NCI-H345 treated with DMSO at 0.1 percent for 48 hours (cell line): ENCODE results near the gene TAF1A.

Source experiments
- DNase-seq: peaks from one replicate; lab custom pipeline; 2025; ENCODE audit not compliant: unreplicated experiment; lab: John Stamatoyannopoulos, UW

TAF1A gene

DNA sequence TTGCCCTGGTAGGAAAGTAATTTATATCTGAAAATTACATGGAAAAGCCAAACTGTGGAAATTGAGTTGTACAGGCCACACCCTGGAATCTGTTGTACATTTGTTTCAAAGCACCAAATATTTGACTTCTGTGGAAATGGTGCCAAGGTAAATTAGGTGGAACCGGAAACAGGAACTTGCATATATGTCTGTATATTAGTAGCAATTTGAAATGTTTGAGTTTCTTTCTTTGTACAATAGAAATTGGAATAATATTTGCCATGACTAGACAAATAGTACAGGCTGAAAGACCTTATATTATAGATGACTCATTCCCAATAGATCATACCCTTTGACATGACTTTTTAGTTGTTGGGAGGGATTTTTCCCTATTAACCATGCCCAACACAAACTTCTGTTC is 10.5 kb upstream of the TAF1A start:
- DNase-seq = no peak

DNA sequence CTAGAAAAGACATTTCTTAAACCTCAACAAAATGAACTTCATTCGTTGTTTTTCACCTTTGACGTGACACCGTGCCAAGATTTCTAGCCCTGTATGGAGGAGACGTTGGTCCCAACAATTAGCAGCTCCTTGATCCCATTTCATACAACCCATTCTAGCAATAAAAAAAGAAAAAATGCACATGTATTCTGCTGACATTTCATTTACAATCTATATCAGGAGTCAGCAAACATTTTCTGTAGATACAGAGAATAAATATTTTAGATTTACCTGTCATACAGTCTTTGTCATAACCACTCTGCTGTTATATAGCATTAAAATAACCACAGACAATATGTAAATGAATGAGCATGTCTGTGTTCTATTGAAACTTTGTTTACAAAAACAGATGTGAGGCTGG is 7.0 kb upstream of the TAF1A start:
- DNase-seq = no peak

DNA sequence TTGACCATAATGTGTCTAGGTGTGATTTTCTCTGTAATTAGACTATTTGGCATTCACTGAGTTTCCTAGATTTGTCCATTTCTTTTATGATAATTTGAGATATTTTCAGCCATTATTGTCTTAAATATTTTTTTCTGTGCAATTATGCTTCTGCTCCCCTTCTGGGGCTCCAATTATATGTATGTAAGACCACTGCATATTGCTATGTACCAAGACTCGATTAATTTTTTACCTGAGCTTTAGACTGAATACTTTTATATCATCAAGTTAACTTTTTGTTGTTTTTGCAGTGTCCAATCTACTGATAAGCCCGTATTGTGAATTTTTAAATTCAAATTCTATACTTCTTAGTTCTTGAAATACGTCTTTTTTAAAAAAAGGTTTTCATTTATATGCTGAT is 5.1 kb upstream of the TAF1A start:
- DNase-seq = no peak

DNA sequence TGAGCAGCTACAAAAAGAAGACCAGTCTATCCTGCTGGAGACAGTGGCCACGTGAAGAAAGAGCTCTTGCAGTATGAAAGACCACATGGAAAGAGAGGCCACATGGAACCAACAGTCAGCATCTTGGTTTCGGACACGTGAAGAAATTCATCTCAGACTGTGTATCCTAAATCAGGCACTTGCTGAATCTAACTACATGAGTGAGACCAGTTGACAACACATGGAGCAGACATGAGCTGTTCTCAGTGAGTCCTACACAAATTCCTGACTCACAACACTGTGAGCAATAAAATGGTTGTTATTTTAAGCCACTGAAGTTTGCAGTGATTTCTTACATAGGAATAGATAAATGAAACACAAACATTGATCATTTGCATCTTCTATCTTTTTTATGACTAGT is 2.4 kb upstream of the TAF1A start:
- DNase-seq = no peak

DNA sequence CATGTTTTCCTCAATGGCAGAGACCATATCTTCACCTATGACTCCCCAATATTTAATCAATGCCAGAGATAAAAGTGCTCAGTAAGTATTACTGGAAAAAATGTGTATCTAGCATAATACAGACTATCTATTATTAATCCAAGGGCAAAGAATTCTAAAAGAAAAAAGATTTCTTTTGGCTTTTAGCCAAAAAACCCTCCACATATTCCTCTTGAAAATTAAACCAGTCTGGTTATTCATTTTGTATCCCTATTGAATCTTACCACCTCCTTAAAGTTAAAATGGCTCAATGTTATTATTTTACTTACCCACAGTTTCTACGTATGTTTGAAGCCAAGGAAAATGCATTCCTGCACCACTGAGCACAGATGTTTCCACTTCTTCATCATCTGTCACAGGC is 1.6 kb downstream of the TAF1A start:
- no peak for DNase-seq

DNA sequence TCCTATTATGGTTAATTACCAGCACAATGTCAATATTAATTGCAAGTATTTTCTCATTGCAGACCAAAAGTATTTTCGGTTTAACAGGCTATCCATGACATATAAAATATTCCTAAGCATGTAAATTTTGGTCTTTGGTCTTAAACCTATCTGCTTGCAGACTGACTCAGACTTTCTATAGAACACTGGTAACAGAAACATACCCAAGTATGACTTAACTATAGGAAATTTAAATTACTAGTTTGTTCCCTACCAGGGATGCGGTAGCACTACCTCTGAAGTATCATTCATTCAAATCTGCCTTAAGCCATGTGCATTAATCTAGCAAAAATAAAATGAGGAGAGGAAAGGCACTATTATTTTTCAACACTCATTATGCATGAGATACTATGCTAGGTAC is 2.9 kb downstream of the TAF1A start:
- DNase-seq = no peak

DNA sequence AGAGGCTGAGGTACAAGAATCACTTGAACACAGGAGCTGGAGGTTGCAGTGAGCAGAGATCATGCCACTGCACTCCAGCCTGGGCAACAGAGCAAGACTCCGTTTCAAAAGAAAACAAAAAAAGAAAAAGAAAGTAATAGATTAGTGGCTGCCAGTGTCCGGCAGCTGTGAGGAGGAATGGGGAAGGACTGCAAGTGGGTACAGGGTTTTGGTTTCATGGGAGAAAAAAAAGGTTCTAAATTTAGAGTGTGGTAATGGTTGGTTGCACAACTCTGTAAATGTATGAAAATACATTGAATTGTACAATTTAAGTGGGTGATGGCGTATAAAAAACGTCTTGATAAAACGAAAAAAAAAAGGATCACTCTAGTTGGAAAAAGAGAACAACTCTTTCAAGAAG is 6.7 kb downstream of the TAF1A start:
- DNase-seq = no peak

DNA sequence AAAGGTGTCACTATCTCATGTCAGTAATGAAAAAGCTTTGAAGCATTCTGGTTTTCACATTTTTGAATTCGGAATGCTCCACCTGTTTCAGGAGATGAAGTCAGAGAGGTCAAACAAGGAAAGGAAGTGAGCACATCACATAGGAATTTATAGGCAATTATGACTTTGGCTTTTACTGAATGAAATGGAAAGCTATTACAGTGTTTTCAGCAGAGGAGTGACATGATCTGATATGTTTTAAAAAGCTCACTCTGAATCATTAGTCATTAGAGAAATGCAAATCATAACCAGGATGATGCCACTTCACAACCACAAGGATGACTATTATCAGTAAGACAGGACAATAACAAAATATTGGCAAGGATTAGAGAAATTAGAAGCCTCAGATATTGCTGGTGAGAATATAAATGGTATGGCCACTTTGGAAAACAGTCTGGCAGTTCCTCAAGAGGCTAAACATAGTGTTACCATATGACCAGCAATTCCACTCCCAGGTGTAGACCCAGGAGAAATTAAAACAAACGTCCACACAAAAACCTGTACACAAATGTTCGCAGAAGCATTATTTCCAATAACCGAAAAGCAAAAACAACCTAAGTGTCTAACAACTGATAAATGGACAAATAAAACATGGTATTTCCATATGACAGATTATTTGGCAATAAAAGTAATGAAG is 7.5 kb downstream of the TAF1A start:
- no peak for DNase-seq

DNA sequence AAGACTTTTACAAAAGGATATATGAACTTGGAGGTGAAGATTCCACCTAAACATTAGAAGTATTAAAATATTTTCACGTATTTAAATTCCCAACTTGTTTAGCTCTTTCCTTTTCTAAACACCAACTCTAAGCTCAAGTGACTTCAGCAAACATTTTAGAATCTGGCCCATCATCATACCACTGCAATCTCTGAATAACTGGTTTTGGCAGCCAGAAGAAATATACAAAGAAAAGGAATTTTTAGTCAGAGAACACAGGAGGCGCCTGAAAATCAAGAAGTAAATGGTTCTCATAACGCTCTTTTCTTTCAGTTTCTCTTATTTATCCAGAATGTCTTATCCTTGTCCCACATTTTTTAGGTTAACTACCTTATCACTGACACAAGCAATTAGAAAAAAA is 10.4 kb downstream of the TAF1A start:
- DNase-seq = no peak

DNA sequence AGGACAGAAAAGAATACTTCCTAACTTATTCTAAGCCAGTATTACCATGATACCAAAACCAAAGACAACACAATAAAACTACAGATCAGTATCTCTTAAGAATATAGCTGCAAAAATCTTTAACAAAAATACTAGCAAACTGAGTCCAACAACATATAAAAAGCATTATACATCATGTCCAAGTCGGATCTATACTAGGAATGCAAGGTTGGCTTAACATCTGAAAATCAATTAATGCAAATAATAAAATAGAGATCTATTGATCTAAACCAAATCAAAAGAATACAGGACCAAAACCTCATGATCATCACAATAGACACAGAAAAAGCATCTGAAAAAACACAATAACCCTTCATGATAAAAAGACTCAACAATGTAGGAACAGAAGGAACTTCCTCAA is 18.9 kb downstream of the TAF1A start:
- no peak for DNase-seq

DNA sequence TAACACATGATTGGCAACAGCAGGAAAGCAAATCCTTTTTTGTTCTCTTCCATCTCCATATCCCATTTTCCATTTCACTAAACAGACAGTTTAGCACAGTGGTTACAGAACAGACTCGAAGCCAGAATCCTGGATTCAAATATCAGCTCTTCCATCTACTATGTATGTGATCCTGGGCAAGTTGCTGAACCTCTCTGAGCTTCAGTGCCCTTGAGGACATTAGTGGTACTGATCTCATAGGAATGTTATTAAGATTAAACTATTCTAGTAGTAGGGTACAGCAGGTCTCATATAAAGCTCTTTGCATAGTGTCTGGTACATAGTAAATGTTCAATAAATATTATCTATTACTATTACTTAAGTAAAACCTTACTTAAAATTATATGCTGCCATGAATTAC is 28.1 kb downstream of the TAF1A start:
- DNase-seq = no peak

DNA sequence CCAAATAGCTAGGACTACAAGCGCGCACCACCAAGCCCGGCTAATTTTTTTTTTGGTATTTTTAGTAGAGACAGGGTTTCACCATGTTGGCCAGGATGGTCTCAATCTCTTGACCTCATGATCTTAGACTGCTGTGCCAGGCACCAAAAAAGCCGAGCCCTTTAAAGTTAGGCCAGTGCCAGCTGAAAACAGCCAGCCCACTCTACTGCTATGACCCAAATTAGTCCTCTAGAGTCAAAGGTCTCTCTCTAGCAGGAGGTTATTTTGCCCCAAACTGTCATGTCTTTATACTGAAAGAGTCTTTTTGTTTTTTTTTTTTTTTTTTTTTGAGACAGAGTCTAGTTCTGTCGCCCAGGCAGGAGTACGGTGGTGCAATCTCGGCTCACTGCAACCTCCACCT is 32.2 kb downstream of the TAF1A start:
- no peak for DNase-seq

DNA sequence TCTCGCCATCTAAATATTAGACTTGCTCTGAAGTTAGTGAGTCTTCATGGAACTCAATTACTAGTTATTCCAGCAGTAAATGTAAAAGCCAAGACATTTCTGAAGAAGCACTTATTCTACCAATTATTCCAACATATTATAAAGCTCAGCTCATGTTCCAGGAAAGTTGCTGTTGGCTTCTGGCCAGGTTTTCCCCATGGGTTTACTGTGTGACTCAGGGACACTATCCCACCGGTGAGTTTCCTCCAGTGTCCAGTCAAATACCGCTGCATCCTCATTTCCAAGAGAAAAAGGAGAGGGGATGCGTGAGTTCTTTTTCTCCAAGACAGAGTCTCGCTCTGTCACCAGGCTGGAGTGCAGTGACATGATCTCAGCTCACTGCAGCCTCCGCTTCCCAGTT is 32.6 kb downstream of the TAF1A start:
- no peak for DNase-seq

DNA sequence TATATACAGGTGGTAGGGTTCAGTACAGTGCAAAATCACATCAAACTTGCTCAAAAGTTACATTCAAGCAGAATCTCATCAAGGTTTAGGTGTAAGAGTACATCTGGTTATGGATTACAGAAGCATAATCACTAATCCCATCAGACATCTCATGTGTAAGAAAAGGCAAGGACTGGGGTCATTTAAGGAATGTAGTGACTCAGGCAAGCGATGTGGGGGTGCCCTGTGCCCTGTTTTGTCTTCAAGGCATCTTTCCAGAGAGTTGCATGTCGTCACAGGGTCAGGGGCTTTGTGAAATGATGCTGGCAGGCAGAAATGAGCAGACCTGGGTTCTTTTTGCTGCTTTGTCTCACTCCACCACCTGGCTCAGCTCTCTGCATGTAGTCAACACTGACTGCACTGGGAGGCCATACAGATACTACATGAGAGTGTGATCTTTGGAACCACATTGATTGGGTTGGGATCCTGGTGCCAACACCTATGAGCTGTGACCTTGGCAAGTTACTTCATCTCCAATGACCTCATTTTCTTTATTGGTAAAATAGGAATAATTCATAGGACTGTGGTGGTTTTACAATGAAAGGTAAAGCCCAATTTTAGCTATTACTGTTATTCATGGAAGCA is 33.6 kb downstream of the TAF1A start:
- DNase-seq = no peak

DNA sequence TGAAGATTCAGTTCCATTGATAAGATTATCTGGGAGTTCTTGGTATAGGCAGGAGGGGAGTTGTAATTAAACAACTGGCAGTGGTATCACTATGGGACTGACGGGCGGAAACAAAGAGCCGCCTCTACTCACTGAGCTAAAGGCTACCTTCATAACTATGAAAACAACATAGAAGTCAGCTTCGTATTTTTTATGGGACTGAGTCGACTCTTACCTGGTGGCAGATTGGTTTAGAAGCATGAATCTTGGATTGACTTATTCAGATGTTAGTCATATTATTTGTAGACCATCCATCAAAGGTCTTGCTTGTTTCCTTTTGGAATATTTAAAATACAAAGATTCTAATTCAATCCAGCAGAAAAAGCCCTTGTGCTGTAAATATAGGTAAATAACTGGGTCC is 35.6 kb downstream of the TAF1A start:
- DNase-seq = no peak

DNA sequence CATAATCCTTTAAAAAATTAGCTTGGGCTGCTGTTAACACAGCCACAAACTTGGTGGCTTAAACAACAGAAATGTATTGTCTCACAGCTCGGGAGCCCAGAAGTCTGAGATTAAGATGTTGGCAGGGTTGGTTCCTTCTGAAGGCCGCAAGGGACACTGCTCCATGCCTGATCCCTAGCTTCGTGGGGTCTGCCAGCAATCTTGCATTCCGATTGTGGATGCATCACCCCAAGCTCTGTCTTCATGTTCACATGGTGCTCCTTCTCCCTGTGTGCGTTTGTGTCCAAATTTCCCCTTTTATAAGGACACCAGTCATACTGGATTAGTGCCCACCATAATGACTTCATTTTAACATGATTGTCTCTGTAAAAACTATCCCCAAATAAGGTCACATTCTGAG is 36.9 kb downstream of the TAF1A start:
- no peak for DNase-seq

DNA sequence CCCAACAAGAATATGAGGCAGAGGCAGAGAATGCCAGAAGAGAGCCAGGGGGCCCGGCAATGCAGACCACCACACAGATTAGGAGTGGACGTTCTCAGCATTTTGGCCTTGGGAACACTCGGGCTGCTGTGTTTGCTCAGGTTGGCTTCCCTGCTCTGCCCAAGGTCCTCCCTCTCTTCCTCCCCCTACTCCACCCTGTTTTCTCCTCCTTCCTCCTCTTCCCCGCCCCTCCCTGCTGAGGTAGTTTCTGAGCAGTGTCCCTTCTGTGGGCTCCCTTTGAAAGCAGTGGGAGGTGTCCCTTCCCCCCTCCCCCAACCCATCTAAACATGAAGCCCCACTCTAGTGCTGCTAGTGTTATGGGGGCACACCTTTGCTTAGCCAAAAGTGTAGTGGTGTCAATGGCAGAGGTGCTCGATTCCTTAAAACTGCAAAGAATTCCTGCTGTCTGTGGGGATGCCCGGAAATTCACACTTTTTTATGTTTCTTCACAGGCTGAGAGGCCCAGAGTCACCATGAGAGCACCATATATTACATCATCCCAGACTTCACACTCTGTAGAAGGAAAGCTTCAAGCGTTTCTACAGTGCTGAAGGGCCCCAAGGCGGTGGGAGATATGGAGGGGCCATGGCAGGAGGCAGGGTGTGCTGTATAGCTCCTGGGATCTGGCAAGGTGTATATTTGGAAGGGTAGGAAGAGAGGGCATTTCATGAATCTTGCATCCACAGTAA is 41.6 kb downstream of the TAF1A start, which contains the start of gene HHIPL2:
HHIPL2 (minus strand) TSS at position 161 of the 728 bp plus-strand sequence; CDS start at position 101, 60 bp downstream.
- no peak for DNase-seq

DNA sequence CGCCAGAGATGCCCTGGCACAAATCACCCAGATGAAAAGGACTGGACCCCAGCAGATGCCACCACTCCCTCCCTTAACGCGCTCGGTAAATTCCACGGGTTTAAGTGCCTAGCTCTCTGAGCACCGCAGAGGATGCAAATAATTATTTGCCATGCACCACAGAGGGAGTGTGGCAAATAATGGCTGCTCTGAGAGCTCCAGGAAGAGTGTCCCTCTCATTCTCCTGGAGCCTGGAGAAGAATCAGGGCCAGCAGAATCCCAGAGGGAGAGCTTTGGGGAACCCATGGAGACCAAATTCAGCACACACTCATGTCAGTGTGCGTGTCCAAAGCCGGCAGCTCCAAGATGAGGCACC is 42.5 kb downstream of the TAF1A start:
- no peak for DNase-seq

DNA sequence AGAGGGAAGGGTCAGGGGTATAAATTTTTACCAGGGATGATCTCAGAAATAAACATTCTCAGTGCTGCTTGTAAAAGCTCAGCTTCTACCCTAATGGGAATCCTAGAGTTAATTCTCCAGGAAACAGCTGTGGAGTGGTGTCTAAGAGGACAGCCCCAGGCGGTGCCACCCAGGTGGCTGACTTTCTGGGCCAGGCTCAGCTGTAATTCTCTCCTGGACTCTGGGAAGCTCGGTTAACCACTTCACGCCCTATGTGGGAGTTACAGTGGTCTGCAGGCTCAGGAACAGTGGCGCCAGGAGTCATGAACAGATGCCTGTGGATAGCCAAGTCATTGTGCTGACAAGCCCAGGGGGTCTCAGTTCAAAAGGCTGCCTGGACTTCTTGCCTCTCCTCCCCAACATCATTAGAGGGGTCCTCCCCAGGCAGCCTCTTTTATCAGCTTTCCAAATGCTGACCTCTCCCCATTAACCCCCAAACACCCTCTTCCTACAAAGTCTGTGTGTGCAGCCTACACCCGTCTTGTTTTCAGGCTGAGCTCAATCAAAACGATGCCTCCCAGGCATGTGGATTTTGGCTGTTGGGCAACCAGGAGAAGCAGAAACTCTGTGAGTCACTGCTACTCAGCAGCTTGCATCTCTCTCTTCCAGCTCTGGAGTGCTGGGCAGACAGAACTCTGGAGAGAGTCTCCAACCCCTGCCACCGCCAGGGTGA is 43.0 kb downstream of the TAF1A start:
- peak; percentile 57 for DNase-seq

DNA sequence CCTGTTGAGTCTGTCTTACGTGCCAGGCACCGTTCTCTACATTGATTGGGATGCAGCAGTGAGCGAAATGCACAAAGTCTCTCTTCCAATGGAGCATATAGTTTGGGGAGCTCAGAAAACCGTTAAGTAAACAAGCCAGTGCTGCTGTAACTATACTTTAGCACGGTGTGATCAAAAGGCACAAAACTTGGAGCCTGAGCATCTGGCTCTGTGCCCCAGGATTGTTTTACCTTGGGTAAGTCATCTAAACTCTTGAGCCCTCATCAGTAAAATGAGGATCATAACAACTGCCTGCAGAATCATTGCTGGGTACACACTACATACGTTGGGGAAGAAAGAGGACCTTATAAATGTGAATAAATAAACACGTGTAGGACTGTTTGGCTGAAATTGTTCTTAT is 43.6 kb downstream of the TAF1A start:
- DNase-seq = peak; percentile 57

DNA sequence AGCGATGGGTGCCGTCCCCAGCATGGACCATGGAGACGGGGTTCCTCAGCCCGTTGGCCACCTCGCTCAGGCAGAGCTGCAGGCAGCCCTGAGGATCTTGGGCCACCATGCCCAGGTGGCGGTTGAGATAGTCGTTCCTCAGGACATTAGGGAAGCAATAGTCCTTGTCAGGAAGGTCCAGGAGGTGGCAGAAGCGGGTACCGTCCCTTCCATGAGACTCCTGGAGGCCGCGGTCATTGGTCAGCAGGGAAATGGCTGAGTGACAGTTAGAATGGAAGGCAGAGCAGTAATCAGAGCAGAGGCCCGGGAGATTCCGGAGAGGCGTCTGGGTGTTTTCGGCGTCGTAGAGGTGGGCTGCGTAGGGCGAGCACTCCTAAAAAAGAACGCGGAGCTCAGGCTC is 45.9 kb downstream of the TAF1A start:
- DNase-seq = no peak

DNA sequence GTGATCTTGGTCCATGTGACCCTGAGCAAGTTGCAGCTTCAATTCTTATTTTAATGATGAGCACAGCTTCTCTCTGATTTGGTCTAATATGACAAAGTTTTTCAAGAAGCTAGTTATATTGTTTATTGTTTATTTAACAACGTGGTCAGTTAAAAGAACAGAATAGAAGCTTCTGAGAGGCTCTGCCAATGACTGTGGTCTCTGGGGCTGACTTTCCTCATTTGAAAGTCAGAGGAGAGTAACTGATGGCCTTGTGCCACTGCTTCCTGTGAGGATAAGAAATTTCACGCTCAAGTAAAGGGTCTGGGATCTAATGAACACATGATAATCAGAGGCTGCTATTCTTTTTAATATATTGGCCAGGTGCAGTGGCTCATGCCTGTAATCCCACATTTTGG is 49.1 kb downstream of the TAF1A start:
- DNase-seq = no peak
